UCSD-AML1 (cell line): ENCODE data around the gene ZBTB21.
A peak's percentile ranks its signal among the peaks of the same experiment; 100 is the strongest.
"Not testable (repeated sequence)": the region's sequence is repeated elsewhere in the genome, so short reads cannot be mapped to it uniquely, and the experiment has no call there.

Source experiments
- DNase-seq: peaks from one replicate; lab custom pipeline; 2025; ENCODE audit not compliant: unreplicated experiment; lab: John Stamatoyannopoulos, UW

ZBTB21 gene

DNA sequence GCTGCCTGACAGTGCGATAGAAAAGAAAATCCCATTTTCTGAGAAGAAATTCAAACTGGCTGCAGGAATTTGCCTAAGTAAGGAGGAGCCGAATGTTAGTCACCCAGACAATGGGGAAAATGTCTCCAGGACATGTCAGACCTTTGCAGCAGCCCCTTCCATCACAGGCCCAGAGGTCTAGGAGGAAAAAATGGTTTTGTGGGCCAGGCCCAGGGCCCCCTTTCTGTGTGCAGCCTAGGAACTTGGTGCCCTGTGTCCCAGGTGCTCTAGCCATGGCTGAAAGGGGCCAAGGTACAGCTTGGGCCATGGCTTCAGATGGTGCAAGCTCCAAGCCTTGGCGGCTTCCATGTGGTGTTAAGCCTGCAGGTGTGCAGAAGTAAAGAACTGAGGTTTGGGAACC is 14.6 kb downstream of the ZBTB21 start:
- DNase-seq: no peak

- DNase-seq: not testable (repeated sequence)
These were observed 15.5 kb downstream of the ZBTB21 start for GRCh38 chr21:41994613-41995012.

DNA sequence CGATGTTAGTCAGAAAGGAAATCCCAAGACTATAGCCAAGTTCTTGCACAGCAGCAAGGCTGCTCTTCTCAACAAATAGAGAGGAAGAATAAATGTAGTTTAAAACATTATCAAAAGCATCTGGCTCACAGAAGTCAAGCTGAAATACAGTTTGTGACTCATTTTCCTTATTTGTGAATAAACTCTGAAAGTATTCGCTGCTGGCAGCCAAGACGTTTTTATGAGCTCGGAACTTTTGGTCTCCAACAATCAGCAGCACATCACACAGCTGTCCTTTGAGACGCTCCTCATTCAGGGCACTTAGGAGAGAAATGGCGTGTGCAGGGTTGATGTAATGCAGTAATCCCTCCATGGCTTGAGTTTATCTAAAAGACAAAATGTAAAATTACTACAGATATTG is 16.4 kb downstream of the ZBTB21 start:
- no peak for DNase-seq

- DNase-seq: no peak
These were observed 17.6 kb downstream of the ZBTB21 start for GRCh38 chr21:41992576-41992975.

DNA sequence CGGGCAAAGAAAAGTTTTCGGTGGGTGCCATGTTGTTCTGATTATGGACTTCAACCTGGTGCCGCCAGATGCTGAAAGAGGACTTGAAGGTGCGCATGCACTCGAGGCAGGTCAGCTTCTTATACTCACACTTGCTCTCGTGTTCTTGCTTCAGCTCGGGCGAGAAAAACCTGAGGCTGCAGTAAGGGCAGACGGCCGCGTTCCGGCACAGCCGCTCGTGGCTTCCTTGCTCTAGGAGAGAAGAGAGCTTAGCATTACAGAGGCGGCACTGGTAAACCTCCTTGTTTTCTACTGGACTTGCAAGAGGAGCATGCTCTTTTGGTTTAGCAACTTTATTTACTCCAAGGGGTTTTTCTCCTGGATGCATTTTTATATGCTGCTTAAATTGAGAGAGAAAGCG is 18.5 kb downstream of the ZBTB21 start:
- no peak for DNase-seq

DNA sequence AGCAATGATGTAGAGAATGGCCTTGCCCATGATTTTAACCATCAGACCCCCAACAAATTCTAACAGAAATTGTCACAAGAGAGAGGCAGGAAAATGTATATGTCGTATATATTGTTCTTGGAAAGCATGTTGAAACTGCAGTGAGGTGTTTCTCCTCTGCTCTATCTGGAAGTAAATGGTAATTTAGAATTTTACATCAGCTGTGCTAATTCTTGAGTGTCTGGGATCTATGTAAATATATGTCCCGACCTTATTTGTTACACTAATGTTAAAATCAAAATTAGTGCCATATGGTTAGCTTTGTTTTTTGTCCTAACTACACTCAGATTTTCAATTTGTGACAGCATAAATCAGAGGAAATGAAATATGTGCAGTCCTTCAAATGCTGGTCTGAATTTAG is 20.5 kb downstream of the ZBTB21 start:
- DNase-seq: no peak

- no peak for DNase-seq
These were observed 22.9 kb downstream of the ZBTB21 start for GRCh38 chr21:41987310-41987709.

- DNase-seq: no peak
These were observed 24.3 kb downstream of the ZBTB21 start for GRCh38 chr21:41985662-41986416.

- DNase-seq: no peak
These were observed 26.9 kb downstream of the ZBTB21 start for GRCh38 chr21:41983229-41983628.

DNA sequence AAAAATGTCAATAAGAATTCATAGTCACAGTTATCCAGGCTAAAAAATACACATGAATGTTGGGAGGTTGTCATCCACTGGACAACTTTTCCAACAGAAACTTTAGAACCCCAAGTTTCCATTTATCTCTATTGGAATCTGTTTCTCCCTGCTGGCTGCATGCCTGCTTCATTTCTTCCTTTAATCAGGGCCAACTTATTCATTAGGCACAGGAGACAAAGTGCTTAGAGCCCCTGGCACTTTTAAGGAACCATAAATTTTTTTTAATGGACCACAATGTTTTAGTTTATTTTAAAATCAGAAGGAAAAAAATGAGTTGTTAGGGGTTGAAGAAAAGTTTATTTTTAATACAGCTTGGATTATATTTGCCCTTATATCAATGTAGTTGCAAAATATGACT is 29.6 kb downstream of the ZBTB21 start:
- DNase-seq: no peak

- DNase-seq: no peak
These were observed 30.3 kb downstream of the ZBTB21 start for GRCh38 chr21:41979751-41980369.

DNA sequence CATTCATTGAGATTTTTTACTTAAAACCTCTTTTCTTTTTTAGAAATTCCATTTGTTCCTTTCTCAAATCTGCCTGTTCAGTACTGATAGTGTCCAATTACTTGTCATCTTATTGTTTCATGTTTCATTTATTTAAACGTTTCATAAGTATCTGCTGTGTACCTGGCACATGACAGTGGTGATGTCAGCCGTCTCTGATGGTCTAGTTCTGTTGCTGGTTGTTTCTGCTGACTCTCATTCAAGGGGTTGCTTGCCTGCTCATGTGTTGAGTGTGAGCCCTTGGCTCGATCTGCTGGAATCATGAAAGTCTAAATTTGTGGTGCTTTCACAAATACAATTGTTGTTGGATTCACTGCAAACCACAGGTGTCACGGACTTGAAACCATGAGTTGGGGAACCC is 30.8 kb downstream of the ZBTB21 start:
- no peak for DNase-seq

DNA sequence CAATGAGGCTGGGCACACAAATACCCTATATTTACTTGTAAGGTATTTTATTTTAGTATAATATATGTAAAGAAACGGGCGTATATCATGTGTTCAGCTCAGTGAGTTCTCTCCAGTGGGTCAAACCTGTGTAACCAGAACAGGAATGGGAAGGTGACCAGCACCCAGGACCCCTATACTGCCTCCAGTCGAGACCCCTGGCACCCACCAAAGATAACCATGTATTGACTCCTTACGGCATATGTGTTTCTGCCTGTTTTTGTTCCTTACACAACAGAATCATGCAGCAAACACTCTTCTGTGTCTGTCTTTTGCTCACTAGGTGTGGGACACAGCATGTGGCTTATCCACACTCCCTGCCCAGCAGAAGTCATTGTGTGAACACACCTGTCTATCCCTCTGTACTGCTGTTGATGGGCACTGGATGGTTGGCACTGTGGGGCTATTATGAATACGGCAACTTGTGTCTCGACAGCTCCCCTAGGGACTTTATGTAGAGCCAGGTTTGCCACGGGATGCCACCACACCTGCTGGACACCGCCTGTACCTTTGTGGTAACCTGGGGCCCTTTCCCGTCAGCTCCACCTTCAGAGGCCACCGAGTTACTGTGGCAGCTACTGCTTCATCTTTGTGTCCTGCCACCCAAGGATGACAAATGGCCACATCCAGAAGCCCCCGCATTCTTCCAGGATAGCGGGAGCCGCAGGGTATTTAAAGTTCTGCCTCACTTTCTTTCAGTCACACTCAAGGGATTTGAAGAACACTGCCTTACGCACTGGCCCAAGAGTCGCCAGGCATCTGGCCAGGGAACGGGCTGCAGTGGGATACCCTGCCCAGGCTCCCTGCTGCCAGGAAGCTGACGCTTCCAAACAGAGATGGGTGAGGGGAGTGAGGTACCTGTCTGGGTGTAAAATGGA is 32.9 kb downstream of the ZBTB21 start:
- DNase-seq: no peak

- no peak for DNase-seq
These were observed 33.5 kb downstream of the ZBTB21 start for GRCh38 chr21:41976611-41977010.

GRCh38 chr21:41975391-41976272 is 34.5 kb downstream of the ZBTB21 start:
- no peak for DNase-seq

DNA sequence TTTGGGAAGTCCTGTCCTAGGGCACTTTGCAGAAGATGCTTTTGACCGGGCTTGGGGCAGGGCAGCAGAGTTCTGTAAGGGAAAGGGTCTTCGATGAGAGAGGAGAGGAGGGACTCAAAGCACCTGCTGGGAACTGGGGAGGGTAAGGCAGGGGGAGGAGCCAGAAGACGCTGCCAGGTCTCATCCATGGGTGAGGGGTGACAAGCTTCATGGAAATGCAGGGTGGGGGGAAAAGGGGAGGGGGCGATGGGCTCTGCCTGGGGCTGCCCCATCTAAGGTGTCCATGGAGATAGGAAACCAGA is 35.5 kb downstream of the ZBTB21 start:
- no peak for DNase-seq

GRCh38 chr21:41973861-41974751 is 36.1 kb downstream of the ZBTB21 start:
- peak; percentile 60 for DNase-seq

GRCh38 chr21:41973427-41973831 is 36.7 kb downstream of the ZBTB21 start:
- no peak for DNase-seq

DNA sequence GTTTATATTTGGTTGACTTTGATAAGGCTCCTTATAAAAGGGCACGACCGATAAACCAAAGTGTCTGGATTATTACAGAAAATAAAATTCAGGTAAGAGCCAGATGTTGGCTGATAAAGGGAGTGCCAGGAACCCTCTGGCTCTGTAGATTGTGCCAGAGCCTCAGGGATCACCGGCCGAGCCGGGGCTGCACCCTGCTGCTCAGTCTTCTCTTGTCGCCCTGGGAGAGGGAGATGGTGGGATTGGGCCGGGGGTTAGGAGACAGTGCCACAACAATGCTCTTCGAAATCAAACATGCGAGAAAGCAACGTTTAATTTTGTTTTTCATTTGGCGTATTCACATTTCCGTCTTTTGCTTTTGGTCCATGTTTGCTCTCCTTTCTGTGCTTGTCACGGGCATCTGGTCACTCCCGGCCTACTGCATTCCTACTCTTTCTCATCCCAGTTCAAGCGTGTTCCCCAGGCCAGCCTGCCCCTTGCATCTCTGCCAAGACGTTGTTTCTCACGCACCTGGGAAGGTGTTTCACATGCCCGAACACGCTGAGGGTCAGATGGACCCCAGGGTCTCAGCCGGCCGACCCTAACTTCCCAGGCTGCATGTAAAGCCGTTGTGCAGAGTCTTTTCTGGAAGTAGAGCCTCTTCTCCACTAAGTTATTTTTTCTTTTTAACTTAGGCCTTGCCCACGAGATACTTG is 37.5 kb downstream of the ZBTB21 start:
- no peak for DNase-seq
